Keratinocyte (primary cell): ENCODE measurements around the gene TMTC4.

ENCODE experiments used
- EZH2 ChIP-seq: IDR thresholded peaks from one replicate; pipeline ENCODE4 v1.6.1; 2012; ENCODE audit warnings: inconsistent platforms, mild to moderate bottlenecking, low read length, moderate library complexity
- TF ChIP-seq, protein P1 (sequence below), 3 experiments: IDR thresholded peaks in 1 of 3; conservative IDR thresholded peaks in 1 of 3; optimal IDR thresholded peaks in 1 of 3; 2 replicates in 2 of 3; 3 replicates in 1 of 3; pipeline versions ENCODE3 to v1.5.1; 2011; ENCODE audit warnings: low read length in 3 of 3, mild to moderate bottlenecking in 3 of 3, moderate library complexity in 2 of 3, control low read depth in 1 of 3, inconsistent platforms in 1 of 3; ENCODE audit not compliant: insufficient read depth in 2 of 3; ENCODE audit errors: extremely low read depth in 1 of 3

DNA sequence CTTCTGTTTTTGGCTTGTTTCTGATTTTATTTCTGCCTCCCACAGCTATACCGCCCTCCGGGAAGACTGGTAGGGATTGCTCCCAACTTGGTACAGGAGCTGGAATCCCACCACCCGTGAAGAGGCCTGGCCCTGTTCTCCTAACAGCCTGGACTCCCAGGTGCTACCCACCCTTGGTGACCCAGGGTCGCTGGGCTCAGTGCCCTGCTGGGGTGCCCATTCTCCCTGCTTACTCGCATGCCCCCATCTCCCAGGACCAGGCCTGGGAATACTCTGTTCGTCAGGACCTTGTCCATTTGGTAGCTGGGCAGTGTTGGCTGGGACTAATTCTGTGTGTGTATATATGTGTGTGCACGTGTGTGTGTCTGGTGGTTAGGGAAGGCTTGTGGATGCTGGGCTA lies 41.0 kb upstream of the TMTC4 start:
- TF ChIP-seq, protein P1, sequence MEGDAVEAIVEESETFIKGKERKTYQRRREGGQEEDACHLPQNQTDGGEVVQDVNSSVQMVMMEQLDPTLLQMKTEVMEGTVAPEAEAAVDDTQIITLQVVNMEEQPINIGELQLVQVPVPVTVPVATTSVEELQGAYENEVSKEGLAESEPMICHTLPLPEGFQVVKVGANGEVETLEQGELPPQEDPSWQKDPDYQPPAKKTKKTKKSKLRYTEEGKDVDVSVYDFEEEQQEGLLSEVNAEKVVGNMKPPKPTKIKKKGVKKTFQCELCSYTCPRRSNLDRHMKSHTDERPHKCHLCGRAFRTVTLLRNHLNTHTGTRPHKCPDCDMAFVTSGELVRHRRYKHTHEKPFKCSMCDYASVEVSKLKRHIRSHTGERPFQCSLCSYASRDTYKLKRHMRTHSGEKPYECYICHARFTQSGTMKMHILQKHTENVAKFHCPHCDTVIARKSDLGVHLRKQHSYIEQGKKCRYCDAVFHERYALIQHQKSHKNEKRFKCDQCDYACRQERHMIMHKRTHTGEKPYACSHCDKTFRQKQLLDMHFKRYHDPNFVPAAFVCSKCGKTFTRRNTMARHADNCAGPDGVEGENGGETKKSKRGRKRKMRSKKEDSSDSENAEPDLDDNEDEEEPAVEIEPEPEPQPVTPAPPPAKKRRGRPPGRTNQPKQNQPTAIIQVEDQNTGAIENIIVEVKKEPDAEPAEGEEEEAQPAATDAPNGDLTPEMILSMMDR (optimal IDR thresholded peaks at IDR 0.05 in 1 of 3, IDR thresholded peaks at IDR 0.05 in 1 of 3, conservative IDR thresholded peaks at IDR 0.05 in 1 of 3; ENCODE audit: extremely low read depth in 1 of 3, insufficient read depth in 2 of 3, low read length in 3 of 3) = no peak
- no peak for TF ChIP-seq EZH2
